HCT116 (cell line): ENCODE results near the gene KRTAP4-1.

Experiments
- ATF3 ChIP-seq: IDR thresholded peaks from 2 replicates; pipeline ENCODE4 v1.6.1; 2012
- CEBPB ChIP-seq: IDR thresholded peaks from 2 replicates; pipeline ENCODE4 v1.6.1; 2012; ENCODE audit warnings: low read depth
- CTCF ChIP-seq, 3 experiments: fragments of 200-600 bp in 1 of 3; sonication (generic) in 1 of 3; IDR thresholded peaks in 2 of 3; conservative IDR thresholded peaks in 1 of 3; 2 replicates each; pipeline ENCODE4 v1.5.1; 2012 to 2017; ENCODE audit warnings: low read depth in 2 of 3, low read length in 2 of 3, antibody characterized with exemption in 1 of 3, borderline replicate concordance in 1 of 3, control low read depth in 1 of 3, mild to moderate bottlenecking in 1 of 3, mixed read lengths in 1 of 3, mixed run types in 1 of 3, moderate library complexity in 1 of 3; ENCODE audit not compliant: insufficient read depth in 1 of 3
- EGR1 ChIP-seq: IDR thresholded peaks from 2 replicates; pipeline ENCODE4 v1.6.1; 2012; ENCODE audit warnings: low read depth
- EZH2 ChIP-seq: fragments of 200-600 bp; sonication (generic); IDR thresholded peaks from 2 replicates; pipeline ENCODE4 v1.6.1; 2017; ENCODE audit warnings: antibody characterized with exemption, mixed run types
- JUND ChIP-seq: IDR thresholded peaks from 2 replicates; pipeline ENCODE4 v1.6.1; 2012
- MAX ChIP-seq: IDR thresholded peaks from 2 replicates; pipeline ENCODE4 v1.6.1; 2012
- POLR2A ChIP-seq: IDR thresholded peaks from 2 replicates; pipeline ENCODE4 v1.7.0; 2011; ENCODE audit warnings: borderline replicate concordance; ENCODE audit not compliant: insufficient read depth, insufficient read length; ENCODE audit errors: extremely low read depth
- REST ChIP-seq: IDR thresholded peaks from 2 replicates; pipeline ENCODE4 v1.6.1; 2012; ENCODE audit warnings: low read depth
- SIN3A ChIP-seq: IDR thresholded peaks from 2 replicates; pipeline ENCODE4 v1.6.1; 2012; ENCODE audit warnings: low read depth
- YY1 ChIP-seq: IDR thresholded peaks from 2 replicates; pipeline ENCODE4 v1.6.1; 2011; ENCODE audit warnings: low read length, low read depth, moderate library complexity, mild to moderate bottlenecking; ENCODE audit not compliant: insufficient replicate concordance; ENCODE audit errors: extremely low read depth
- ZBTB33 ChIP-seq: IDR thresholded peaks from 2 replicates; pipeline ENCODE4 v1.6.1; 2011; ENCODE audit warnings: mild to moderate bottlenecking, low read length, moderate library complexity; ENCODE audit not compliant: insufficient replicate concordance; ENCODE audit errors: extremely low read depth
- ZNF274 ChIP-seq: fragments of 200-500 bp; sonication (Bioruptor generic); IDR thresholded peaks from 2 replicates; pipeline ENCODE4 v1.6.1; 2014; ENCODE audit warnings: mild to moderate bottlenecking, low read depth, low read length, inconsistent platforms

GRCh38 chr17:41167561-41167960 is 17.1 kb downstream of the KRTAP4-1 start:
- TF ChIP-seq CTCF (IDR thresholded peaks at IDR 0.05 in 2 of 3, conservative IDR thresholded peaks at IDR 0.05 in 1 of 3; ENCODE audit: borderline replicate concordance in 1 of 3, insufficient read depth in 1 of 3, low read depth in 2 of 3, low read length in 2 of 3) (no peak), REST (no peak), SIN3A (no peak), EZH2 (no peak), MAX (no peak), POLR2A (no peak), CEBPB (no peak), ZBTB33 (no peak), JUND (no peak), YY1 (no peak), ATF3 (no peak), ZNF274 (no peak), EGR1 (no peak)
